ENCODE results near the gene ZNF777. TPM values are rescaled to one million over a fixed set of nuclear protein-coding genes. Genes with fewer than 3 reads are reported as not detected.
"Not testable (repeated sequence)": the region's sequence is repeated elsewhere in the genome, so short reads cannot be mapped to it uniquely, and the experiment has no call there.

The ZNF777 gene
- total RNA-seq, 1 donor from 2014 or later: 19.2 TPM

- Mint-ChIP-seq H3K27me3 (peaks cover 6% of the 10 kb centered on the region), H3K9me3 (no peaks in the 10 kb centered on the region), H3K36me3 (ENCODE audit: low read depth) (peaks cover 26% of the 10 kb centered on the region), H3K27ac (no peak overlapping the region), H3K4me1 (peaks cover 11% of the 10 kb centered on the region), H3K4me3 (no peak overlapping the region)
- intact Hi-C loops (cut with micrococcal nuclease): no loop called here
- DNase-seq: no peak
These were observed 33.7 kb downstream of the ZNF777 start for GRCh38 chr7:149427096-149427680.

GRCh38 chr7:149423449-149424110, 37.3 kb downstream of the ZNF777 start:
- Mint-ChIP-seq H3K36me3 (ENCODE audit: low read depth) (peaks cover 2% of the 10 kb centered on the region), H3K4me3 (peak overlapping the region; percentile 23), H3K4me1 (peaks cover 5% of the 10 kb centered on the region), H3K27me3 (peaks cover 6% of the 10 kb centered on the region), H3K9me3 (no peaks in the 10 kb centered on the region), H3K27ac (no peak overlapping the region)
- intact Hi-C loops (cut with micrococcal nuclease): loop anchor here (2.0 kb wide), 2 partner anchors 175 to 297 kb away; partner anchors contain the start of gene ZNF425
- DNase-seq: no peak

- Mint-ChIP-seq H3K9me3 (no peaks in the 10 kb centered on the region), H3K36me3 (ENCODE audit: low read depth) (no peaks in the 10 kb centered on the region), H3K27ac (no peak overlapping the region), H3K4me1 (peaks cover 5% of the 10 kb centered on the region), H3K4me3 (peak overlapping the region; percentile 79), H3K27me3 (peaks cover 6% of the 10 kb centered on the region)
- intact Hi-C loops (cut with micrococcal nuclease): loop anchor here (1.0 to 2.0 kb wide), 6 partner anchors 37 to 296 kb away; partner anchors contain the start of genes ZNF425, ZNF746 and ZNF783
- peak; percentile 78 for DNase-seq
These were observed 38.0 kb downstream of the ZNF777 start for GRCh38 chr7:149422914-149423301.

- DNase-seq: peak; percentile 94
- Mint-ChIP-seq H3K4me3 (peak overlapping the region; percentile 79), H3K27ac (peak overlapping the region; percentile 66), H3K36me3 (ENCODE audit: low read depth) (no peaks in the 10 kb centered on the region), H3K4me1 (peaks cover 5% of the 10 kb centered on the region), H3K9me3 (no peaks in the 10 kb centered on the region), H3K27me3 (peaks cover 6% of the 10 kb centered on the region)
- intact Hi-C loops (cut with micrococcal nuclease): loop anchor here (1.0 to 2.0 kb wide), 6 partner anchors 38 to 296 kb away; partner anchors contain the start of genes ZNF425, ZNF746 and ZNF783
These were observed 38.5 kb downstream of the ZNF777 start for GRCh38 chr7:149422162-149422913.

GRCh38 chr7:149420006-149420405, 40.9 kb downstream of the ZNF777 start:
- Mint-ChIP-seq H3K9me3 (no peaks in the 10 kb centered on the region), H3K27ac (no peak overlapping the region), H3K4me3 (peak overlapping the region; percentile 33), H3K4me1 (peaks cover 8% of the 10 kb centered on the region), H3K36me3 (ENCODE audit: low read depth) (no peaks in the 10 kb centered on the region), H3K27me3 (peaks cover 11% of the 10 kb centered on the region)
- DNase-seq: no peak
- intact Hi-C loops (cut with micrococcal nuclease): no loop called here

- H3K36me3 Mint-ChIP-seq (ENCODE audit: low read depth): no peaks in the 10 kb centered on the region
- H3K4me1 Mint-ChIP-seq: peaks cover 7% of the 10 kb centered on the region
- no peaks in the 10 kb centered on the region for H3K9me3 Mint-ChIP-seq
These were observed 45.3 kb downstream of the ZNF777 start for GRCh38 chr7:149415391-149416071.

GRCh38 chr7:149414745-149415390, 46.0 kb downstream of the ZNF777 start:
- peak; percentile 78 for DNase-seq
- Mint-ChIP-seq H3K27ac (peak overlapping the region; percentile 46), H3K4me1 (peaks cover 7% of the 10 kb centered on the region), H3K36me3 (ENCODE audit: low read depth) (no peaks in the 10 kb centered on the region), H3K9me3 (no peaks in the 10 kb centered on the region), H3K4me3 (peak overlapping the region; percentile 70), H3K27me3 (peaks cover 31% of the 10 kb centered on the region)
- intact Hi-C loops (cut with micrococcal nuclease): no loop called here

More at GRCh38 chr7:149415391-149416071, 45.3 kb downstream of the ZNF777 start:
- H3K4me3 Mint-ChIP-seq: peak overlapping the region; percentile 70
- H3K27me3 Mint-ChIP-seq: peaks cover 31% of the 10 kb centered on the region
- peak overlapping the region; percentile 46 for H3K27ac Mint-ChIP-seq
- no peak for DNase-seq
- intact Hi-C loops (cut with micrococcal nuclease): no loop called here

GRCh38 chr7:149414171-149414570, 46.7 kb downstream of the ZNF777 start:
- H3K27ac Mint-ChIP-seq: no peak overlapping the region
- no peaks in the 10 kb centered on the region for H3K36me3 Mint-ChIP-seq (ENCODE audit: low read depth)
- H3K4me1 Mint-ChIP-seq: peaks cover 7% of the 10 kb centered on the region
- no peaks in the 10 kb centered on the region for H3K9me3 Mint-ChIP-seq
- intact Hi-C loops (cut with micrococcal nuclease): no loop called here
- peaks cover 32% of the 10 kb centered on the region for H3K27me3 Mint-ChIP-seq
- H3K4me3 Mint-ChIP-seq: no peak overlapping the region
- no peak for DNase-seq

GRCh38 chr7:149413083-149413482, 47.8 kb downstream of the ZNF777 start:
- H3K9me3 Mint-ChIP-seq; DNase-seq; intact Hi-C loops (cut with micrococcal nuclease); H3K36me3 Mint-ChIP-seq (ENCODE audit: low read depth); H3K27ac Mint-ChIP-seq; H3K4me3 Mint-ChIP-seq; H3K4me1 Mint-ChIP-seq: not testable (repeated sequence)
- H3K27me3 Mint-ChIP-seq: peaks cover 42% of the 10 kb centered on the region

GRCh38 chr7:149409895-149410294, 51.0 kb downstream of the ZNF777 start:
- no peaks in the 10 kb centered on the region for H3K9me3 Mint-ChIP-seq
- H3K4me3 Mint-ChIP-seq: no peak overlapping the region
- intact Hi-C loops (cut with micrococcal nuclease): no loop called here
- H3K27me3 Mint-ChIP-seq: peaks cover 35% of the 10 kb centered on the region
- no peaks in the 10 kb centered on the region for H3K36me3 Mint-ChIP-seq (ENCODE audit: low read depth)
- peaks cover 5% of the 10 kb centered on the region for H3K4me1 Mint-ChIP-seq
- DNase-seq: no peak
- no peak overlapping the region for H3K27ac Mint-ChIP-seq

- H3K27me3 Mint-ChIP-seq: peaks cover 15% of the 10 kb centered on the region
- DNase-seq: no peak
- intact Hi-C loops (cut with micrococcal nuclease): no loop called here
- no peak overlapping the region for H3K4me3 Mint-ChIP-seq
- peak overlapping the region; percentile 26 for H3K27ac Mint-ChIP-seq
- no peaks in the 10 kb centered on the region for H3K4me1 Mint-ChIP-seq
- H3K36me3 Mint-ChIP-seq (ENCODE audit: low read depth): no peaks in the 10 kb centered on the region
- no peaks in the 10 kb centered on the region for H3K9me3 Mint-ChIP-seq
These were observed 56.0 kb downstream of the ZNF777 start for GRCh38 chr7:149404825-149405224.

- no peak overlapping the region for H3K27ac Mint-ChIP-seq
- H3K27me3 Mint-ChIP-seq: peaks cover 15% of the 10 kb centered on the region
- H3K36me3 Mint-ChIP-seq (ENCODE audit: low read depth): no peaks in the 10 kb centered on the region
- no peak overlapping the region for H3K4me3 Mint-ChIP-seq
- no peaks in the 10 kb centered on the region for H3K9me3 Mint-ChIP-seq
- H3K4me1 Mint-ChIP-seq: no peaks in the 10 kb centered on the region
- intact Hi-C loops (cut with micrococcal nuclease): no loop called here
- no peak for DNase-seq
These were observed 56.5 kb downstream of the ZNF777 start for GRCh38 chr7:149404396-149404795.

GRCh38 chr7:149398195-149398820, 62.6 kb downstream of the ZNF777 start:
- intact Hi-C loops (cut with micrococcal nuclease): loop anchor here (2.0 kb wide), 1 partner anchor 48 kb away; no protein-coding TSS in a partner anchor
- no peak overlapping the region for H3K4me3 Mint-ChIP-seq
- H3K27me3 Mint-ChIP-seq: peaks cover 31% of the 10 kb centered on the region
- H3K9me3 Mint-ChIP-seq: peaks cover 11% of the 10 kb centered on the region
- no peak overlapping the region for H3K27ac Mint-ChIP-seq
- H3K36me3 Mint-ChIP-seq (ENCODE audit: low read depth): no peaks in the 10 kb centered on the region
- H3K4me1 Mint-ChIP-seq: no peaks in the 10 kb centered on the region
- no peak for DNase-seq

All from activated CD4-positive, alpha-beta T cell treated with anti-CD3 and anti-CD28 coated beads, Interleukin-2, amount 10 ng/mL, durations not matched to agents 24 days and 14 days (primary cell).